Adrenal gland (tissue), 5 donors: ENCODE results near the gene RASGRP4.

Source experiments
- POLR2A ChIP-seq, 2 donors: fragments of 450-650 bp; IDR thresholded peaks; one replicate each; pipeline ENCODE4 v1.6.1; 2017; ENCODE audit warnings: antibody characterized with exemption in 2 of 2, mild to moderate bottlenecking in 2 of 2, moderate library complexity in 1 of 2
- TF ChIP-seq, protein P1 (sequence below), 6 experiments: fragments of 450-650 bp in 4 of 6; fragments of 200-600 bp in 2 of 6; sonication (generic) in 1 of 6; IDR thresholded peaks; 1 replicate in 5 of 6; 2 replicates in 1 of 6; pipeline versions ENCODE4 v1.5.1 to v1.8.0; 2016 to 2021; ENCODE audit warnings: antibody characterized with exemption in 6 of 6, mild to moderate bottlenecking in 2 of 6, moderate library complexity in 1 of 6
- donor health status: DM: no; HTN: no; CAD: no.

GRCh38 chr19:38402967-38403674 is 22.9 kb downstream of the RASGRP4 start, which contains the start of gene FAM98C:
- TF ChIP-seq, protein P1, sequence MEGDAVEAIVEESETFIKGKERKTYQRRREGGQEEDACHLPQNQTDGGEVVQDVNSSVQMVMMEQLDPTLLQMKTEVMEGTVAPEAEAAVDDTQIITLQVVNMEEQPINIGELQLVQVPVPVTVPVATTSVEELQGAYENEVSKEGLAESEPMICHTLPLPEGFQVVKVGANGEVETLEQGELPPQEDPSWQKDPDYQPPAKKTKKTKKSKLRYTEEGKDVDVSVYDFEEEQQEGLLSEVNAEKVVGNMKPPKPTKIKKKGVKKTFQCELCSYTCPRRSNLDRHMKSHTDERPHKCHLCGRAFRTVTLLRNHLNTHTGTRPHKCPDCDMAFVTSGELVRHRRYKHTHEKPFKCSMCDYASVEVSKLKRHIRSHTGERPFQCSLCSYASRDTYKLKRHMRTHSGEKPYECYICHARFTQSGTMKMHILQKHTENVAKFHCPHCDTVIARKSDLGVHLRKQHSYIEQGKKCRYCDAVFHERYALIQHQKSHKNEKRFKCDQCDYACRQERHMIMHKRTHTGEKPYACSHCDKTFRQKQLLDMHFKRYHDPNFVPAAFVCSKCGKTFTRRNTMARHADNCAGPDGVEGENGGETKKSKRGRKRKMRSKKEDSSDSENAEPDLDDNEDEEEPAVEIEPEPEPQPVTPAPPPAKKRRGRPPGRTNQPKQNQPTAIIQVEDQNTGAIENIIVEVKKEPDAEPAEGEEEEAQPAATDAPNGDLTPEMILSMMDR (IDR thresholded peaks at IDR 0.05) = peak; percentile 88 to 99 (median 96)
- peak in 1 of 2 donors; percentile 28 for TF ChIP-seq POLR2A (IDR thresholded peaks at IDR 0.05)
